D341Med (cell line): ENCODE results near the gene PCDH1.

ENCODE experiments used
- DNase-seq: peaks from one replicate; pipeline ENCODE4 v3.0.0; 2012; ENCODE audit warnings: low spot score

PCDH1 gene

GRCh38 chr5:141853895-141854626 is 24.1 kb downstream of the PCDH1 start:
- DNase-seq, result no peak

DNA sequence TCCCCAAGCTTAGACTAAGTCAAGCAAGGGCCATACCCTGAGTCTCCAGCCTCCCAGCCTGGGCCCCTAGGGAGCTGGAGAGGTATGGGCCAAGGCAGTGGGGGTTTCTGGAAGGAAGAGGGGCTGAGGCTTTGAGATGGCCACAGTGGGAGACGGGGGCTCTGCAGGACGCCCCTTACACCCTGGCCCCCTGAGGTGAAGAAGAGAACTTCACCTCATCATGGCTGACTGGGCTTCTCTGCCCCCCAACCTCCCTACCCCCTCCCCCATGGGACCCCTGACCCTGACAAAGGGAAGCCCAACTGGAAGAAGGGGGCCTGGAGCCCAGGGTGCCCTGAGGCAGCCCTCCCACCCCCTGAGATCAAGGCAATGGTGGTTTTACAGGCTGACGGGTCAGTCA is 25.8 kb downstream of the PCDH1 start:
- no peak for DNase-seq

DNA sequence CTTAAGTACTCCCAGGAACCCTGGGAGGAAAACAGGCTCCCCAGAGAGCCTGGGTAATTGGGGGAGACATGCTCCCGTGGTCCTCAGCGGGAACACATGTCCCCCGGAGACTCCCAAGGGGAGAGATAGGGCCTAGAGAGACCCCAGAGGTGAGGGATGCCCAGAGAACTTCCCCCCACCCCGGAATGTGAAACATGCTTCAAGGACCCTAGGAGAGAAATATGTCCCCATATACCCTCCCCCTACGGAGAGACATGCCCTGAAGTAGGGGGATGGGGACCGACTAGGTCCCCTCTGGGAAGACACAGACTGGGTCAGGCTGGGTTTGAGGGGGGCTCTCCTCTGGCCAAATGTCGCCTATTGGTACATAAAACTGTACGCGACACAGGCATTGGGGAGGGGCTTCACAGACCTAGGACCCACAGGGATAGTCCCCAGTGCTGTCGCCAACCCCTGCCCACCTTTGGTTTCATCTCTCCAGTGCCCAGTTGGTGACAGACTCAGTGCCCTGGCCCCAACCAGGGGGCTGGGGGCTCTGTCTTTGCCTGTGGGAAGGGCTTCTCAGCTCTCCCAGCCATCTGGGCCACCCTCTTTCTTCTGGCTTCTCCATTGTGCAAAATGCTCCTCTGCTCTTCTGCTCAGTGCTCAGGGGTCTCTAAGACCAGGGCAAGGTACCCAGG is 26.9 kb downstream of the PCDH1 start:
- no peak for DNase-seq

GRCh38 chr5:141850786-141851185 is 27.4 kb downstream of the PCDH1 start:
- no peak for DNase-seq

DNA sequence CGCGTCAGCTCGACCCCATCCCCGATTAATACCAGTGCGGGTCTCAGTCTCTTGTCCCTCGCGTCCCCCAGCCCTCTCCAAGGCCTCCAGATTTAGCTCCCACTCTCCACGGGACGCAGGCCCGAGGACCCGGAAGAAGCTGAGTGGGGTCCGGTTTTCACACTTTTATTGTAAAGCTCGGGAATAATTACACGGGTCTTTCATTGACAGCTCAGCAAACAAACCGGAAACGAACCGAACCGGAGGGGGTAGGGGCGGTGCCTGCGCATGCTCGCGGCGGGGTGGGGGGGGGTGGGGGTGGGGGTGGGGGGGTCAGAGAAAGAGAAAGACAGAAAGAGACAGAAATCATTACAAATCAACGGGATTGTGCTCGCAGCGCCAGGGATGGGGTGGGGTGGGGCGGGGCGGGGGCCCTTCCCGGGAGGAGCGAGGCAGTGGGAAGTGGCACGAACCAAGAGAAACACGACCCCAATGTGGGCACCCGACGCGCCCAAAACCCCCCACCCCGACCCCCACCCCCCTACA is 27.9 kb downstream of the PCDH1 start:
- peak; percentile 63 for DNase-seq

GRCh38 chr5:141849415-141850243 is 28.6 kb downstream of the PCDH1 start:
- peak; percentile 89 for DNase-seq

GRCh38 chr5:141848744-141849414 is 29.3 kb downstream of the PCDH1 start:
- DNase-seq, result no peak

DNA sequence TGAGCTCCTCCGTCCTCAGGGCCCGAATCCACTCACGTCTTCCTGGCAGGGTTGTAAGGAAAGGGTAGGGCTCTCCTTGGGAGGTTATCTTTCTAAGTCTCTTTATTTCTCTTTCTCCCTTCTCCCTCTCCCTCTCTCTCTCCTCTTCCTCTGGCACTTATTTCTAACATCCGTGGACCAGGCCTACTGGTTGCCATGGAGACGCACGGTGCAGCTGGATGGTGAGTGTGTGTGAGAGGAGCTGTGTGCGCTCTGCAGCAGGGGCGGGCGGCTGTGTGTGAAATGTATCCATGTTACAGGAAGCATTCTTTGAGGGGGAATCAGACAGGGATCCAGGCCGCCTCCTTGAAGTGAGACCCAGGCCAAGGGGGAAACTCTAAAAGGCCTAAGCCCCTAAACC is 32.2 kb downstream of the PCDH1 start:
- no peak for DNase-seq

DNA sequence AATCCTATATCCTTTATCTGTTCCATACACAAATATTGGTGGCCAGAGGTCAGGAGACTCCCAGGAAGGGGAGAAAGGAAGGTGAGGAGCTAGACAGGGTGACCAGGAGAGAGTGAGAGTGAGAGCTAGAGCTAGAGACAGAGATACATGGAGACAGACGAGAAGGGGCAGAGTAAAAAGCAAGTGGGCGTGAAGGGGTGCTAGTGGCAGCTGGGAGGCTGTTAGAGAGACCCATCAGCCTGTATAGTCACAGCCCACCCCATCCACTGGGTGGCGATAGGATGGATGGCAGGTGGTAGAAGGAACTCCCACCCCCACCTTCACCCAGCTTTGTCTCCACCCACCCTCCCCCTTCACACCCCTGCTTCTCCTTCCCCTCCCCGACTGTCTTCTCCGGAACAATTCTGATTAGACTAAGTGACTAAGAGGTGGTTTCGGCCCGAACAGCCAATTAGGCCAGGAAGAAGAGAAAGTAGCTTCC is 32.8 kb downstream of the PCDH1 start:
- no peak for DNase-seq

DNA sequence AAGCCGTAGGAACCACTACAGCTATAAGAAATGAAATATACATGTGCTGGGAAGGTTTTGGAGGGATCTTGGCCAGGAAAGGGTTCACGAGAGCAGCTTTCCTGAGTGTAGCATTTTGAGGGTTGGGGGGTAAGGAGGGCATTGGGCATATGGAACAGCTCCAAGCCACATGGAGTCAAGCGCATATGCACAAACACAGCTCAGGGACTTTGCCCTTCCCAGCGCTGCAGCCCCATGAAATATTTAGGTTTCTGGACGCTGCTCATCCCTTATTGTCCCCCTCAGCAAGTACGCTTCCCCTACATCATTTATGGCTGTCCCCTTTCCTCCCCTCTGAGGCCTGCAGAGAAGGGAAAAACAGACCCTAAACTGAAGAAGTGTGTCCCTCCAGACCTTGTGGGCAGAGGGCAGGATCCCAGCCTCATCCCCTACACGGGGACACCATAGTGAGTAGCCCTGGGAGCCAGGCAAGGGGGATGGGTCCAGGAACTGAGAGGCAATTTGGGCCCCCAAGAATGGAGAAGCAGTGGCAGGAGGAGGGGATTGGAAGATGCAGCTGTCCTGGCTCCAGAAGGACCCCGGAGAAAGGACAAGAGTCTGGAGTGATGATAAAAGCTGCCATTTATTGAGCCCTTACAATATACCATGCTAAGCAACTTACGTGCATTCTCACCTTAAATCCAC is 33.7 kb downstream of the PCDH1 start:
- DNase-seq, result no peak

- DNase-seq, result no peak
These were observed 34.9 kb downstream of the PCDH1 start for GRCh38 chr5:141843156-141843927.

DNA sequence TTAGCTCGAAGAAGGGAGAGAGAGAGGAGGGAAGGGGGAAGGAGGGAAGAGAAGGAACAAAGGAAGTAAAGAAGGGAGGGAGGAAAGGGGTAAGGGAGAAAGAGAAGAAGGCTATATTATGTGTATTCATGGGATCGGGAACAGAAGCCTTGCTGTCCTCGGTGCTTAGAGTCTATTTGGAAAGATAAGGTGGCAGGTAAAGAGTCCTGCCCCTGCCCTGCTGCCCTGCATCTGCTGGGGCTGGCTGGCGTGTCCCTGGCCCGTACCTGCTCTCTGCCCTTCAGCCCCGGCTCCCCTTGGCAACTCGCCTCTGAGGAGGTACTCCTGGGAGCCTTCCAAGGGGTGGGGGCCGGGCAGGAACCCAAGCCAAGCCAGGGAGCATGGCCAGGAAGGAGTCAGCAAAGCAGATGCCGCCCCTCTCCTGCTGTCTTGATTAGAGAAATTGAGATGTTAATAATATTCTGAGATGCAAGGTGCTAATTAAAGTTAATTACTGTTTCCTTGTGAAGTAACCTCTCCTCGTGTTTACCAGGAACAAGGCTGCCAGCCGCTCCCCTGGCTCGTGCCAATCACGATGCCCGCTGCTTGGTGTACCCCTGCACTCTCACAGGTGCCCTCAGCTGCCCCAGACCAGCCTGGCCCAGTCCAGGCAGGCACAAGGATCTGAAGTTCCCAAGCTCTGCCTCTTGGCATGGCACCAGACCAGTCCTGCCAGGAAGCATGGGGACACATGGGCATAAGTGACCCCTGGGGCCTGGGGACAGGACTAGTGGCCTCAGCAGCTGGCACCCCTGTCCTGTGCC is 36.6 kb downstream of the PCDH1 start:
- no peak for DNase-seq

- DNase-seq, result no peak
These were observed 37.3 kb downstream of the PCDH1 start for GRCh38 chr5:141840826-141841360.

DNA sequence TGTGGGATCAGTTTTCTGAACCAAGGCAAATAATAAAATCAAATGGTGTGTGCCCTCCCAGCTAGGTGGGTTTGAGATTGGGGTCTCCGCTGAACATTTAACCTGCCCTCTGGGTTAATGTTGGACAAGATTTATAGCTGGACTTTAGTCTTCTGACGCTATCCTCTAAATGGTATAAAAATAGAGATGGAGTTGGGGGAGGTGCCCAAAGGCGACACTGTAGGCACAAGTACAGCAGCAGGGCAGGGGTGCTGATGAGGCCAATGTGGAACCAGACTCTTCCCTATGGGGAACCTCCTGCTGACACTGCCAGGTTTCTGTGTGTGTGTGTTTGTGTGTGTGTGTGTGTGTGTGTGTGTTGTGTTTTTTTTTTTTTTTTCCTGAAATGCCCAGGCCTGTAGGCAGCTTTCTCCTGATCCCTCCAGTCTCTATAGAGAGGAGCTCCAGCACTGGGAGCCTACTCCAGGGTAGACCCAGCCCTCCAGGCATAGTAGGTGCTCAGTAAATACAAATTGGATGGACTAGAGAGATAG is 37.9 kb downstream of the PCDH1 start:
- no peak for DNase-seq

DNA sequence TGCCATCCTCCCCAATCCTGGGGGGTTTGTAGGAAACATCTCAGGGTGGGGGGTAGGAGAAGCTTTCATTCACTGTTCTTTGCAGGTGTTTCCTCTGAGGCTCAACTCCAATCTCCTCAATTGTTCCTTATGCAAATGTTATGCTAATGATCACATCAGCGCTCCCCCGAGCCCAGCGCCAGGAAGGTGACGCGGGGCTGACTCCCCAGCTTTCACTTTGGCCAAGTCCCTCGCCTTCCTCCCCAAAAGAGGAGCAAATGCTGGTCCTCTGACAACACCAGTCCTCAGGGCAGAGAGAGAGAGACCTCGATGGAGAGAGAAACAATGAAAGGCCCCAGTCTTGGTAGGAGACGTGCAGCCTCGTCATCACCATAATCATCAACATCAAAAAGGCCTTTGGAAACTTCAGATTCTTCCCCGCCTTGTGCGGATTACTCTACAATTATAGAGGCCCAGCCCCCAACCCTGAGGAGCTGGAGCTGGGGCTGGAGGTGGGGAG is 39.1 kb downstream of the PCDH1 start:
- no peak for DNase-seq

DNA sequence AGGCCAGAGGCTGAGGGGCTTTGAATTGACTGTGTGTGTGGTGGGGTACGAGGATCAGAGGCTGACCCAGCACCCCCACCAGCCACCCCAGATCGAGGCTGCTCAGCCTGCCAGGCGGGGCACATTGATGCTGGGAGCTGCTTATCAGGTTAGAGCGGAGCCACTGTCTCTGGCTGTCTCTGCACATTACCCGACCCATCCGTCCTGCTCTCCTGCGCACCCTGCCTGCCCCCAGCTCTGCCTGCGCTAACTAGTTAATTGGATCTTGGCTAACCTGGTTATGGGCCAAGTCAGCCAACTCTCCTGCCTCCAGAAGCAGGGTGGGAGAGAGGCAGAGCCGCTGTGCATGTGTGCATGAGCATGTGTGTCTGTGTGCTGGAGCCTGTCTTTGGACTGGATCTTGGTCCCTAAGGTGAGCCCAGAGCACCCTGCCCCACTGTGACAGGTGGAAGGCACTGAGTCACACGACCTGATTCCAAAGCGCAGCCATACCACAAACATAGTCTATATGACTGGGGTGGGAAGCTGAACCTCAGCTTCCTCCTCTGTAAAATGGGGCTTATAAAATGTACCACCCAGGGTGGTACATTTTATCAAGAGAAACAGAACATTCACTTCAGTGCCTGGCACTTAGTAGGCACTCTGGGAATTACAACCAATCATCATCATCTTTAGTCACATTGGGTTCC is 39.7 kb downstream of the PCDH1 start:
- DNase-seq, result no peak

DNA sequence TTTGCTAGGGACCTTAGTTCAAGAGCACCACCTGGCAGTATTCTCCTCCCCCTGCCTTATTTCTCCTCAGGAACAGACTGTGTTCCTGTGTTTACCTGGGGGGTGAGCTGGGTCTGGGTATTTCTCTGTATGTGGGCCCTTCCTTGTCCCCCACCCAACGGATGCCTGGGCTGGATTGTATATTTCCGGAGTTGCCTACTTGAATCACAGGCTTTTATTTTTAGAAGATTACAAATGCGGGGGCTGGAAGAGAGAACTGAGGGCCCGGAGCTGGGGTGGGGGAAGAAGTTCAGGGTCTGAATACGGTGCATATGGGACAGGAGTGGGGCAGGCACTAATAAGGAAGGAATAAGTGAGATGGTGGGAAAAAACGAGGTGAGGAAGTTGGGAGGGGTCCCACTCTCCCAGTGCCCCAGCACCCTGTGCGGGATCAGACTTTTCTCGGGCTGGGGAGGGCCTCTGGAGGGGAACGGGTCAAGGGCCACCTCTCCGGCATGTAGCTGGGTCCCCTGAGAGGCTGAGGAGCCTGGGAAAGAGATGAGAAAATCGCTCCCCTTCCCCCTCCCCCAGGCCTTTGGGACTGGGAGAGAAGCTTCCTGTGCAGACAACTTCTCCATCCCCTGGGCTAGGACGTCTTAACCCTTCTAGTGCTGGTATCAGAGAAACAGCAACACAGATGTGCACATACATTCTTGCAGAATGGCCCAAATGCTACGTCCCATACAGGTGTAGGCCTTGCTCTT is 42.1 kb downstream of the PCDH1 start:
- no peak for DNase-seq

DNA sequence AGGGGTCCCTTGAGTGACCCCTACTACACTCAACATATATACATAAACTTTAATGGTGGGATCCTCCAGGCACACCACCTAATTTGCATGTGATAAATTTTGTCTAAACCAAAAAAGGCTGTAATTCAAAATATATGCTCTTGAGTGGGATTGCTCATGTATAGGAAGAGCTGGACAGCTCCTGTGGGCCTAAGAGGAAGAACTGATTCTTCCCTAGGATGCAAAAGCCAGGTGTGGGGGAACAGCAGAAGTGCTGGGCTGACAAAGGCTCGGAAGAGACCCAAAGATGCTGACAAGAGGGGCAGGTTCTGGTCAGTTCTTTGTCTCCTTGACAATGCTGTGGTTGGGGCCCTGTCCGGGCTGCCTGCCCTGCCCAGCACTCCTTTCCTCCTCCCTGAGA is 43.9 kb downstream of the PCDH1 start:
- DNase-seq, result no peak
